Body of pancreas (tissue), 4 donors: ENCODE measurements around the gene RASSF10.

Source experiments
- POLR2A ChIP-seq, 3 donors: fragments of 450-650 bp; IDR thresholded peaks; one replicate each; pipeline ENCODE4 v1.6.1; 2016; ENCODE audit warnings: antibody characterized with exemption in 3 of 3, mild to moderate bottlenecking in 2 of 3
- TF ChIP-seq, protein P1 (sequence below), 7 experiments: fragments of 450-650 bp in 4 of 7; fragments of 200-600 bp in 3 of 7; sonication (generic) in 3 of 7; IDR thresholded peaks; one replicate each; pipeline ENCODE4 v1.5.1; 2016 to 2019; ENCODE audit warnings: antibody characterized with exemption in 7 of 7

DNA sequence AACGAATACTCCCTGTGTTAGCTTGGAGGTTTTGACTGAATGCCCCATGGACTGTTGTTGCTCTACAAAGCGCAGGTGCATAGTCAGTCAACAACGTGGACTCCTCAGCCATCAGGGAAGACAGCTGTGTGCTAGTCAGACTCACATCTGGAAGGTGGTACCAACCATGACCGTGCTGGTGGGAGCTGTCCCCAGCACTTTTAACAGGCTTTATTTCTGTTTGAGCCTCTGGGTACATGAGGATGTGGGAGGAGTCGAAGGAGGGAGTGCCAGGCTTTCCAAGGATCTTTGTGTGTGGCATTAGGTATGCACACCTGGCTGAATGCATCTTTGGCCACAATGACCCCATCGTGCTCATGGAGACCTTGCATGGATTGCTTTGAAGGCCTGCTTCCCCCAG lies 6.6 kb downstream of the RASSF10 start:
- TF ChIP-seq POLR2A (IDR thresholded peaks at IDR 0.05) = no peak
- TF ChIP-seq, protein P1, sequence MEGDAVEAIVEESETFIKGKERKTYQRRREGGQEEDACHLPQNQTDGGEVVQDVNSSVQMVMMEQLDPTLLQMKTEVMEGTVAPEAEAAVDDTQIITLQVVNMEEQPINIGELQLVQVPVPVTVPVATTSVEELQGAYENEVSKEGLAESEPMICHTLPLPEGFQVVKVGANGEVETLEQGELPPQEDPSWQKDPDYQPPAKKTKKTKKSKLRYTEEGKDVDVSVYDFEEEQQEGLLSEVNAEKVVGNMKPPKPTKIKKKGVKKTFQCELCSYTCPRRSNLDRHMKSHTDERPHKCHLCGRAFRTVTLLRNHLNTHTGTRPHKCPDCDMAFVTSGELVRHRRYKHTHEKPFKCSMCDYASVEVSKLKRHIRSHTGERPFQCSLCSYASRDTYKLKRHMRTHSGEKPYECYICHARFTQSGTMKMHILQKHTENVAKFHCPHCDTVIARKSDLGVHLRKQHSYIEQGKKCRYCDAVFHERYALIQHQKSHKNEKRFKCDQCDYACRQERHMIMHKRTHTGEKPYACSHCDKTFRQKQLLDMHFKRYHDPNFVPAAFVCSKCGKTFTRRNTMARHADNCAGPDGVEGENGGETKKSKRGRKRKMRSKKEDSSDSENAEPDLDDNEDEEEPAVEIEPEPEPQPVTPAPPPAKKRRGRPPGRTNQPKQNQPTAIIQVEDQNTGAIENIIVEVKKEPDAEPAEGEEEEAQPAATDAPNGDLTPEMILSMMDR (IDR thresholded peaks at IDR 0.05) = no peak
